ENCODE data around the gene KCNG2. TPM values are rescaled to one million over a fixed set of nuclear protein-coding genes. Genes with fewer than 3 reads are reported as not detected.

The KCNG2 gene
- total RNA-seq, 1 donor from 2014 or later: 0.52 TPM

- Histone ChIP-seq H3K4me3 (ENCODE audit: low read length in 3 of 3) (no peak overlapping the region), H3K27ac (ENCODE audit: low read depth, low read length) (no peak overlapping the region), H3K36me3 (ENCODE audit: control insufficient read depth in 3 of 3, insufficient read depth in 3 of 3, low read length in 3 of 3) (no peaks in the 10 kb centered on the region), H3K27me3 (ENCODE audit: control insufficient read depth in 3 of 3, insufficient read depth in 3 of 3, low read length in 3 of 3) (peaks cover 62 to 76% (median 63%) of the 10 kb centered on the region in 3 donors), H3K9me3 (ENCODE audit: control insufficient read depth in 3 of 3, low read length in 3 of 3) (peaks cover 0 to 4% (median 0%) of the 10 kb centered on the region in 3 donors), H3K4me1 (ENCODE audit: control insufficient read depth in 3 of 3, insufficient read depth in 3 of 3, low read length in 3 of 3) (peaks cover 0 to 6% (median 3%) of the 10 kb centered on the region in 3 donors), H3K9ac (ENCODE audit: low read depth in 1 of 3, low read length in 3 of 3) (no peak overlapping the region)
Observed at GRCh38 chr18:79784965-79785770, 12.6 kb upstream of the KCNG2 start.

- no peak overlapping the region for H3K9ac ChIP-seq (ENCODE audit: low read depth in 1 of 3, low read length in 3 of 3)
Observed at GRCh38 chr18:79785831-79786230, 11.9 kb upstream of the KCNG2 start.

GRCh38 chr18:79786304-79786703, 11.4 kb upstream of the KCNG2 start:
- peaks cover 0 to 4% (median 0%) of the 10 kb centered on the region in 3 donors for H3K9me3 ChIP-seq (ENCODE audit: control insufficient read depth in 3 of 3, low read length in 3 of 3)
- H3K4me1 ChIP-seq (ENCODE audit: control insufficient read depth in 3 of 3, insufficient read depth in 3 of 3, low read length in 3 of 3): peaks cover 0 to 9% (median 3%) of the 10 kb centered on the region in 3 donors
- no peak overlapping the region for H3K9ac ChIP-seq (ENCODE audit: low read depth in 1 of 3, low read length in 3 of 3)
- H3K27me3 ChIP-seq (ENCODE audit: control insufficient read depth in 3 of 3, insufficient read depth in 3 of 3, low read length in 3 of 3): peaks cover 66 to 86% (median 73%) of the 10 kb centered on the region in 3 donors
- no peak overlapping the region for H3K4me3 ChIP-seq (ENCODE audit: low read length in 3 of 3)
- no peaks in the 10 kb centered on the region for H3K36me3 ChIP-seq (ENCODE audit: control insufficient read depth in 3 of 3, insufficient read depth in 3 of 3, low read length in 3 of 3)
- no peak overlapping the region for H3K27ac ChIP-seq (ENCODE audit: low read depth, low read length)

More at GRCh38 chr18:79785831-79786230, 11.9 kb upstream of the KCNG2 start:
- H3K9me3 ChIP-seq (ENCODE audit: control insufficient read depth in 3 of 3, low read length in 3 of 3): peaks cover 0 to 4% (median 0%) of the 10 kb centered on the region in 3 donors
- H3K27me3 ChIP-seq (ENCODE audit: control insufficient read depth in 3 of 3, insufficient read depth in 3 of 3, low read length in 3 of 3): peaks cover 64 to 83% (median 68%) of the 10 kb centered on the region in 3 donors
- H3K4me3 ChIP-seq (ENCODE audit: low read length in 3 of 3): no peak overlapping the region
- H3K27ac ChIP-seq (ENCODE audit: low read depth, low read length): no peak overlapping the region
- no peaks in the 10 kb centered on the region for H3K36me3 ChIP-seq (ENCODE audit: control insufficient read depth in 3 of 3, insufficient read depth in 3 of 3, low read length in 3 of 3)
- H3K4me1 ChIP-seq (ENCODE audit: control insufficient read depth in 3 of 3, insufficient read depth in 3 of 3, low read length in 3 of 3): peaks cover 0 to 9% (median 3%) of the 10 kb centered on the region in 3 donors

GRCh38 chr18:79786786-79787526, 10.8 kb upstream of the KCNG2 start:
- Histone ChIP-seq H3K4me3 (ENCODE audit: low read length in 3 of 3) (no peak overlapping the region), H3K27ac (ENCODE audit: low read depth, low read length) (no peak overlapping the region), H3K27me3 (ENCODE audit: control insufficient read depth in 3 of 3, insufficient read depth in 3 of 3, low read length in 3 of 3) (peaks cover 70 to 87% (median 80%) of the 10 kb centered on the region in 3 donors), H3K36me3 (ENCODE audit: control insufficient read depth in 3 of 3, insufficient read depth in 3 of 3, low read length in 3 of 3) (no peaks in the 10 kb centered on the region), H3K4me1 (ENCODE audit: control insufficient read depth in 3 of 3, insufficient read depth in 3 of 3, low read length in 3 of 3) (peaks cover 0 to 9% (median 8%) of the 10 kb centered on the region in 3 donors), H3K9me3 (ENCODE audit: control insufficient read depth in 3 of 3, low read length in 3 of 3) (peaks cover 0 to 4% (median 0%) of the 10 kb centered on the region in 3 donors), H3K9ac (ENCODE audit: low read depth in 1 of 3, low read length in 3 of 3) (no peak overlapping the region)

GRCh38 chr18:79787527-79787864, 10.2 kb upstream of the KCNG2 start:
- no peaks in the 10 kb centered on the region for H3K36me3 ChIP-seq (ENCODE audit: control insufficient read depth in 3 of 3, insufficient read depth in 3 of 3, low read length in 3 of 3)
- peaks cover 0 to 14% (median 12%) of the 10 kb centered on the region in 3 donors for H3K4me1 ChIP-seq (ENCODE audit: control insufficient read depth in 3 of 3, insufficient read depth in 3 of 3, low read length in 3 of 3)
- peaks cover 73 to 87% (median 84%) of the 10 kb centered on the region in 3 donors for H3K27me3 ChIP-seq (ENCODE audit: control insufficient read depth in 3 of 3, insufficient read depth in 3 of 3, low read length in 3 of 3)
- peaks cover 0 to 4% (median 0%) of the 10 kb centered on the region in 3 donors for H3K9me3 ChIP-seq (ENCODE audit: control insufficient read depth in 3 of 3, low read length in 3 of 3)
- no peak overlapping the region for H3K4me3 ChIP-seq (ENCODE audit: low read length in 3 of 3)
- no peak overlapping the region for H3K9ac ChIP-seq (ENCODE audit: low read depth in 1 of 3, low read length in 3 of 3)
- no peak overlapping the region for H3K27ac ChIP-seq (ENCODE audit: low read depth, low read length)

- peaks cover 75 to 84% (median 83%) of the 10 kb centered on the region in 3 donors for H3K27me3 ChIP-seq (ENCODE audit: control insufficient read depth in 3 of 3, insufficient read depth in 3 of 3, low read length in 3 of 3)
- H3K9ac ChIP-seq (ENCODE audit: low read depth in 1 of 3, low read length in 3 of 3): no peak overlapping the region
- H3K4me1 ChIP-seq (ENCODE audit: control insufficient read depth in 3 of 3, insufficient read depth in 3 of 3, low read length in 3 of 3): peaks cover 0 to 14% (median 12%) of the 10 kb centered on the region in 3 donors
- H3K9me3 ChIP-seq (ENCODE audit: control insufficient read depth in 3 of 3, low read length in 3 of 3): peaks cover 0 to 4% (median 0%) of the 10 kb centered on the region in 3 donors
- H3K27ac ChIP-seq (ENCODE audit: low read depth, low read length): no peak overlapping the region
- H3K4me3 ChIP-seq (ENCODE audit: low read length in 3 of 3): no peak overlapping the region
- no peaks in the 10 kb centered on the region for H3K36me3 ChIP-seq (ENCODE audit: control insufficient read depth in 3 of 3, insufficient read depth in 3 of 3, low read length in 3 of 3)
Observed at GRCh38 chr18:79787865-79788733, 9.6 kb upstream of the KCNG2 start.

GRCh38 chr18:79788734-79789085, 9.0 kb upstream of the KCNG2 start:
- H3K9ac ChIP-seq (ENCODE audit: low read depth in 1 of 3, low read length in 3 of 3): no peak overlapping the region
- H3K4me3 ChIP-seq (ENCODE audit: low read length in 3 of 3): no peak overlapping the region
- H3K9me3 ChIP-seq (ENCODE audit: control insufficient read depth in 3 of 3, low read length in 3 of 3): peaks cover 0 to 4% (median 0%) of the 10 kb centered on the region in 3 donors
- H3K27ac ChIP-seq (ENCODE audit: low read depth, low read length): no peak overlapping the region
- no peaks in the 10 kb centered on the region for H3K36me3 ChIP-seq (ENCODE audit: control insufficient read depth in 3 of 3, insufficient read depth in 3 of 3, low read length in 3 of 3)
- H3K27me3 ChIP-seq (ENCODE audit: control insufficient read depth in 3 of 3, insufficient read depth in 3 of 3, low read length in 3 of 3): peaks cover 74 to 81% (median 81%) of the 10 kb centered on the region in 3 donors
- peaks cover 0 to 14% (median 12%) of the 10 kb centered on the region in 3 donors for H3K4me1 ChIP-seq (ENCODE audit: control insufficient read depth in 3 of 3, insufficient read depth in 3 of 3, low read length in 3 of 3)

- no peak overlapping the region for H3K9ac ChIP-seq (ENCODE audit: low read depth in 1 of 3, low read length in 3 of 3)
- H3K4me3 ChIP-seq (ENCODE audit: low read length in 3 of 3): no peak overlapping the region
- H3K27ac ChIP-seq (ENCODE audit: low read depth, low read length): no peak overlapping the region
- peaks cover 0 to 14% (median 12%) of the 10 kb centered on the region in 3 donors for H3K4me1 ChIP-seq (ENCODE audit: control insufficient read depth in 3 of 3, insufficient read depth in 3 of 3, low read length in 3 of 3)
- peaks cover 68 to 76% (median 75%) of the 10 kb centered on the region in 3 donors for H3K27me3 ChIP-seq (ENCODE audit: control insufficient read depth in 3 of 3, insufficient read depth in 3 of 3, low read length in 3 of 3)
- H3K36me3 ChIP-seq (ENCODE audit: control insufficient read depth in 3 of 3, insufficient read depth in 3 of 3, low read length in 3 of 3): no peaks in the 10 kb centered on the region
- H3K9me3 ChIP-seq (ENCODE audit: control insufficient read depth in 3 of 3, low read length in 3 of 3): peaks cover 0 to 4% (median 0%) of the 10 kb centered on the region in 3 donors
Observed at GRCh38 chr18:79789091-79789891, 8.4 kb upstream of the KCNG2 start.

Measured in skeletal muscle tissue (tissue), 4 donors.